Smooth muscle cell (in vitro differentiated cells): ENCODE results near the gene MYLK. TPM values are rescaled to one million over a fixed set of nuclear protein-coding genes. Genes with fewer than 3 reads are reported as not detected.
"Not testable (repeated sequence)": the region's sequence is repeated elsewhere in the genome, so short reads cannot be mapped to it uniquely, and the experiment has no call there.

ENCODE experiments used
- DNase-seq: peaks from one replicate; lab custom pipeline; 2025; ENCODE audit not compliant: unreplicated experiment; lab: John Stamatoyannopoulos, UW
- H2AFZ ChIP-seq: fragments of 200-600 bp; sonication (generic); 2 replicates; pipeline ENCODE4 v1.6.0; 2016; ENCODE audit warnings: antibody characterized with exemption, low read depth, mild to moderate bottlenecking
- H3F3A ChIP-seq: fragments of 200-600 bp; sonication (generic); 2 replicates; pipeline ENCODE4 v1.6.0; 2017; ENCODE audit warnings: antibody characterized with exemption, low read depth
- H3K27ac ChIP-seq: fragments of 200-600 bp; sonication (generic); 2 replicates; pipeline ENCODE4 v1.5.1; 2016; ENCODE audit warnings: low read depth, mild to moderate bottlenecking
- H3K27me3 ChIP-seq: fragments of 200-600 bp; sonication (generic); 2 replicates; pipeline ENCODE4 v1.6.1; 2016; ENCODE audit warnings: low read depth, mild to moderate bottlenecking
- H3K36me3 ChIP-seq: fragments of 200-600 bp; sonication (generic); 2 replicates; pipeline ENCODE4 v1.5.1; 2016; ENCODE audit warnings: low read depth
- H3K4me1 ChIP-seq: fragments of 200-600 bp; sonication (generic); 2 replicates; pipeline ENCODE4 v1.5.1; 2016; ENCODE audit warnings: low read depth
- H3K4me2 ChIP-seq: fragments of 200-600 bp; sonication (generic); 2 replicates; pipeline ENCODE4 v1.6.0; 2016; ENCODE audit warnings: mild to moderate bottlenecking
- H3K4me3 ChIP-seq: fragments of 200-600 bp; sonication (generic); 2 replicates; pipeline ENCODE4 v1.5.1; 2016; ENCODE audit warnings: mild to moderate bottlenecking
- H3K79me2 ChIP-seq: fragments of 200-600 bp; sonication (generic); 2 replicates; pipeline ENCODE4 v1.6.0; 2016; ENCODE audit warnings: low read depth, mild to moderate bottlenecking
- H3K9ac ChIP-seq: fragments of 200-600 bp; sonication (generic); 2 replicates; pipeline ENCODE4 v1.6.0; 2016; ENCODE audit warnings: low read depth
- H3K9me3 ChIP-seq: fragments of 200-600 bp; sonication (generic); replicated peaks from 2 replicates; pipeline ENCODE4 v1.5.1; 2016; ENCODE audit warnings: low read depth
- H4K20me1 ChIP-seq: fragments of 200-600 bp; sonication (generic); 2 replicates; pipeline ENCODE4 v1.6.0; 2016; ENCODE audit warnings: low read depth
- WGBS: methylation state at CpG from one replicate; pipeline ENCODE4 v1.1.7; 2016; ENCODE audit warnings: low lambda C conversion rate; 5-methylcytosine and 5-hydroxymethylcytosine counted together
- polyA plus RNA-seq: library from polyadenylated mRNA; unstranded; fragments of >200 nt; fragmentation: Nextera tagmentation; extraction: Ambion mirVana; gene quantifications from 2 replicates; pipeline ENCODE4 v1.2.1, GENCODE V29; 2016
- total RNA-seq: library from RNA; depleted of rRNA; stranded (reverse); fragments of >200 nt; gene quantifications from 2 replicates; pipeline ENCODE4 v1.2.3, GENCODE V29; 2014
- TF ChIP-seq, protein P1 (sequence below): fragments of 200-600 bp; sonication (generic); IDR thresholded peaks from 2 replicates; pipeline ENCODE4 v1.5.1; 2017; ENCODE audit warnings: borderline replicate concordance, mild to moderate bottlenecking, antibody characterized with exemption; ENCODE audit not compliant: insufficient read depth, poor library complexity, severe bottlenecking

Gene MYLK
- total and polyA plus RNA-seq, 2 experiments from 2014 or later, result 13.6 to 25.5 TPM

DNA sequence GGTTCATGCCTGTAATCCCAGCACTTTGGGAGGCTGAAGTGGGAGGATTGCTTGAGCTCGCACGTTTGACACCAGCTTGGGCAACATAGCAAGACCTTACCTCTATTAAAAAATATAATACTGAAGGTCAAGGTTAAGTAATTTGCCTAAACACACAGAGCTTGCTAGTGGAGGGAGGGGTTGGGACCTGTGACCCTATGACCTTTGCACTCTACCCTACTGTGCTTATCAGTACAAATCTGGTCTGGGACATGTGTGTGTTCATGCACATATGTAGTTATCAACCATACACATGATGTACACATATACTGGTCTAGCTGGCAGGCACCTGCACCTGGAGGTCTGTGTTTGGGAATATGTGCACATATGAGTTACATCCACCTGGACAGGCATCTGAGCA, 181.4 kb downstream of the MYLK start:
- no peak for DNase-seq
- no peaks in the 10 kb centered on the region for H3K9me3 ChIP-seq
- no peak overlapping the region for H3K4me2 ChIP-seq
- H3K9ac ChIP-seq, result no peak overlapping the region
- no peaks in the 10 kb centered on the region for H3K79me2 ChIP-seq
- no peaks in the 10 kb centered on the region for H3K27me3 ChIP-seq
- no peaks in the 10 kb centered on the region for H4K20me1 ChIP-seq
- WGBS, result 97% methylated on average over 2 of the region's 2 CpGs
- H3F3A ChIP-seq, result no peaks in the 10 kb centered on the region
- no peaks in the 10 kb centered on the region for H3K36me3 ChIP-seq
- H3K4me3 ChIP-seq, result no peak overlapping the region
- no peaks in the 10 kb centered on the region for H3K4me1 ChIP-seq
- no peak overlapping the region for H2AFZ ChIP-seq
- TF ChIP-seq, protein P1, sequence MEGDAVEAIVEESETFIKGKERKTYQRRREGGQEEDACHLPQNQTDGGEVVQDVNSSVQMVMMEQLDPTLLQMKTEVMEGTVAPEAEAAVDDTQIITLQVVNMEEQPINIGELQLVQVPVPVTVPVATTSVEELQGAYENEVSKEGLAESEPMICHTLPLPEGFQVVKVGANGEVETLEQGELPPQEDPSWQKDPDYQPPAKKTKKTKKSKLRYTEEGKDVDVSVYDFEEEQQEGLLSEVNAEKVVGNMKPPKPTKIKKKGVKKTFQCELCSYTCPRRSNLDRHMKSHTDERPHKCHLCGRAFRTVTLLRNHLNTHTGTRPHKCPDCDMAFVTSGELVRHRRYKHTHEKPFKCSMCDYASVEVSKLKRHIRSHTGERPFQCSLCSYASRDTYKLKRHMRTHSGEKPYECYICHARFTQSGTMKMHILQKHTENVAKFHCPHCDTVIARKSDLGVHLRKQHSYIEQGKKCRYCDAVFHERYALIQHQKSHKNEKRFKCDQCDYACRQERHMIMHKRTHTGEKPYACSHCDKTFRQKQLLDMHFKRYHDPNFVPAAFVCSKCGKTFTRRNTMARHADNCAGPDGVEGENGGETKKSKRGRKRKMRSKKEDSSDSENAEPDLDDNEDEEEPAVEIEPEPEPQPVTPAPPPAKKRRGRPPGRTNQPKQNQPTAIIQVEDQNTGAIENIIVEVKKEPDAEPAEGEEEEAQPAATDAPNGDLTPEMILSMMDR, result no peak
- no peak overlapping the region for H3K27ac ChIP-seq

DNA sequence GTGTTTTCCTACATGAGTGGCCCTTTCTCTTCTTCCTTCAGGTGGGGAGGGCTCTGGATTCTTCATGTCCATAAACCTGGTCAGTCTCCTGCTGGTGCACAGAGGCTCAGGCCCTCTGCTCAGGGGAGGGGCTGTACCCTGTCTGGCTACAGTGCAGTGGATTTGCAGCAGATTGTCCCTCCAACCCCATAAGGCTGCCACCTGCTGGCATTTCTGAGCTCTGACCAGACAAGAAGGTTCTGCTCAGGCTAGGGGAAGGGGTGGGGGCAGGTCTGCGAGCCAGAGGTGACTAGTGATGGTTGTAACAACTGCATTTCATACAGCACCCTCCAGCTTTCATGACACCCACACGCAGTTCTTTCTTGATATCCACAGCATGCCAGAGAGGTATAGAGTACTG, 182.1 kb downstream of the MYLK start:
- WGBS, result 30% methylated on average over 2 of the region's 2 CpGs
- not testable (repeated sequence) for H3K36me3 ChIP-seq, H3K4me3 ChIP-seq, H4K20me1 ChIP-seq, H3K4me2 ChIP-seq, H3K27me3 ChIP-seq, H3K9me3 ChIP-seq, DNase-seq, H3K27ac ChIP-seq, H2AFZ ChIP-seq, H3F3A ChIP-seq, H3K4me1 ChIP-seq, H3K9ac ChIP-seq, H3K79me2 ChIP-seq
- TF ChIP-seq, protein P1, result peak; percentile 49

DNA sequence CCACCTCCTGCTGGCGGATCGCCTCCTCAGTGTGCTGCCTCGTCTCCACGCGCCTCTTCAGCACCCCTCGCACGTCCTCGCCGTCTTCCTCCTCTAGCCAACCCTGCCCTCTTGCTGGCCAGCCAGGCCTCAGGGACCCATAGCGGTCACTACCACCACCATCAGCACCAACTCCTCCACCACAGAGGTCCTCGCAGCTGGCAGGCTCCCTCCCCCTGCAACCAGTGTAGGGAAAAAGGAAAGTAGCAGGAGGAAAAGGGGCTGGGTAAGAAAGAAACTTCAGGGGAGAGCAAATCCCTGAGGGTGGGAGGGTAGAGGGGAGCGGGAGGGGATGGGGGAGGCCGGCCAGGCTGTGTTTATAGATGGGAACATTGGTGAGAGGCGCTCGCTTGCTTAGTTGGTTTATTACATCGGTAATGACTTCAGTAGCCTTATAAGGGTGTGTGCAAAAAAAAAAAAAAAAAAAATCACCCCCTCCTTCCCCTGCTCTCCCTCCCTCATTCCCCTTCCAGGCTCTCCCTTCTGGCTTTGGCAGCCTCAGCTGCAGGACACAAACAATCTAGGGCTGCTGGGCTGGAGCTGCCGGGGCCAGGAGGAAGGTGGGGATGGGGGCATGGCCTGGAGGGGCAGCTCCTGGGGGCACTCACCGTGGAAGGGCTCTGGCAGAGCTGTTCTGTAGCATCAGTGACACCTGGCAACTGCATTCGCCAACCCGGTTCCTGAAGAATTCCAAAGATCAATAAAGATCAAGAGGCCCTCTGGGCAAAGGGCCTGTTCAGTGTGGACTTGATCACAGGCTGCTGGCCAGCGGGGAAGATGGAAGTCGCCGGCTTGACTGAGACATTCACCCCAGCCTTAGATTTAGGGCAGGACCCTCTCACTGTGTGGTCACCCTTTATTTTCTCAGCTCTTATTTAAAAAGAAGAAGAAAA, 183.1 kb downstream of the MYLK start:
- H2AFZ ChIP-seq, result no peak overlapping the region
- no peaks in the 10 kb centered on the region for H3K36me3 ChIP-seq
- H3K9ac ChIP-seq, result no peak overlapping the region
- 88% methylated on average over 22 of the region's 23 CpGs for WGBS
- no peak overlapping the region for H3K4me2 ChIP-seq
- no peaks in the 10 kb centered on the region for H3K9me3 ChIP-seq
- no peak for DNase-seq
- TF ChIP-seq, protein P1, result no peak
- H3K27ac ChIP-seq, result no peak overlapping the region
- no peaks in the 10 kb centered on the region for H3K79me2 ChIP-seq
- H4K20me1 ChIP-seq, result no peaks in the 10 kb centered on the region
- H3K27me3 ChIP-seq, result no peaks in the 10 kb centered on the region
- no peak overlapping the region for H3K4me3 ChIP-seq
- H3K4me1 ChIP-seq, result peaks cover 4% of the 10 kb centered on the region
- no peaks in the 10 kb centered on the region for H3F3A ChIP-seq
